Ishikawa (cell line): ENCODE data around the gene DEGS1.

Experiments used
- CEBPB ChIP-seq: IDR thresholded peaks from 2 replicates; pipeline ENCODE4 v1.6.1; 2012
- CREB1 ChIP-seq: IDR thresholded peaks from 2 replicates; pipeline ENCODE4 v1.6.1; 2012; ENCODE audit warnings: low read depth
- EGR1 ChIP-seq: IDR thresholded peaks from 2 replicates; pipeline ENCODE4 v1.6.1; 2012
- EP300 ChIP-seq: IDR thresholded peaks from 2 replicates; pipeline ENCODE4 v1.6.1; 2012; ENCODE audit warnings: borderline replicate concordance
- FOXM1 ChIP-seq: IDR thresholded peaks from 2 replicates; pipeline ENCODE4 v1.6.1; 2012; ENCODE audit warnings: low read depth, borderline replicate concordance
- MAX ChIP-seq: IDR thresholded peaks from 2 replicates; pipeline ENCODE4 v1.6.1; 2012
- NFIC ChIP-seq: IDR thresholded peaks from 2 replicates; pipeline ENCODE4 v1.6.1; 2012
- RAD21 ChIP-seq: IDR thresholded peaks from 2 replicates; pipeline ENCODE4 v1.6.1; 2012; ENCODE audit warnings: low read depth
- REST ChIP-seq: IDR thresholded peaks from 2 replicates; pipeline ENCODE4 v1.6.1; 2012; ENCODE audit warnings: low read depth, mild to moderate bottlenecking
- TAF1 ChIP-seq: IDR thresholded peaks from 2 replicates; pipeline ENCODE4 v1.6.1; 2012; ENCODE audit warnings: low read depth, mild to moderate bottlenecking
- TCF12 ChIP-seq: IDR thresholded peaks from 2 replicates; pipeline ENCODE4 v1.6.1; 2012; ENCODE audit warnings: low read depth
- TEAD4 ChIP-seq: IDR thresholded peaks from 2 replicates; pipeline ENCODE4 v1.6.1; 2012
- USF1 ChIP-seq: IDR thresholded peaks from 2 replicates; pipeline ENCODE4 v1.6.1; 2012
- YY1 ChIP-seq: IDR thresholded peaks from 2 replicates; pipeline ENCODE4 v1.6.1; 2012; ENCODE audit warnings: low read depth
- ZBTB7A ChIP-seq: IDR thresholded peaks from 2 replicates; pipeline ENCODE4 v1.6.1; 2012; ENCODE audit warnings: low read depth

DEGS1 gene

GRCh38 chr1:224175617-224176016 lies 7.4 kb upstream of the DEGS1 start:
- TF ChIP-seq MAX (no peak), REST (no peak), TCF12 (no peak), YY1 (no peak), TEAD4 (no peak), FOXM1 (no peak), TAF1 (no peak), CEBPB (no peak), ZBTB7A (no peak), EGR1 (no peak), USF1 (no peak), RAD21 (no peak), NFIC (no peak), EP300 (no peak), CREB1 (no peak)

DNA sequence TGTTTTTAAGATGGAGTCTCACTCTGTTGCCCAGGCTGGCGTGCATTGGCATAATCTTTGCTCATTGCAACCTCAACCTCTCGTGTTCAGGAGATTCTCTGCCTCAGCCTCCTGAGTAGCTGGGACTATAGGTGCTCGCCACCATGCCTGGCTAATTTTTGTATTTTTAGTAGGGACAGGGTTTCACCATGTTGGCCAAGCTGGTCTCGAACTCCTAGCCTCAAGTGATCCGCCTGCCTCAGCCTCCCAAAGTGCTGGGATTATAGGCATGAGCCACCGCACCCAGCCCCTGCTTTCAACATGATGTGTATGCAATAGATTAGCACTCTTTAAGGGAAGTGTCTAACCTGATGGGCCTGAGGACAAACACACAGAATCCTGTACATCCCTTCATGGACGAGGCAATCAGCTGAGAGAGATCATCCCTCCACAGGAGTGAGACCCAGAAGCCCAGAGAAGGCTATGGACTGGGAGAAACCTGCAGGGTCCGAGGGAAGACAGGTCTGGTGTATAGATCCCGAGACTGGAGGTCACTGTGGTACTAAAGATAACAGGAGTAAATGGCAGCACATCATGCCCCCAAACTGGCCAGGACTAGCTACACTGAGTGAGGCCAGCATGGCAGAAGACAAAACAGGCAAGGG lies 5.6 kb upstream of the DEGS1 start:
- no peak for TF ChIP-seq EGR1
- no peak for TF ChIP-seq YY1
- TF ChIP-seq CEBPB = no peak
- no peak for TF ChIP-seq FOXM1
- no peak for TF ChIP-seq RAD21
- no peak for TF ChIP-seq NFIC
- no peak for TF ChIP-seq REST
- no peak for TF ChIP-seq EP300
- TF ChIP-seq ZBTB7A = no peak
- no peak for TF ChIP-seq MAX
- TF ChIP-seq TAF1 = no peak
- no peak for TF ChIP-seq TEAD4
- TF ChIP-seq TCF12 = no peak
- no peak for TF ChIP-seq USF1
- no peak for TF ChIP-seq CREB1

GRCh38 chr1:224178894-224179293 lies 4.1 kb upstream of the DEGS1 start:
- TF ChIP-seq TAF1 (no peak), USF1 (no peak), CREB1 (no peak), TEAD4 (no peak), RAD21 (no peak), NFIC (no peak), TCF12 (no peak), ZBTB7A (no peak), EGR1 (no peak), FOXM1 (no peak)

- TF ChIP-seq RAD21 (no peak), CREB1 (no peak), TAF1 (no peak), NFIC (no peak), ZBTB7A (no peak), CEBPB (no peak), MAX (no peak), YY1 (no peak), EGR1 (no peak), TCF12 (no peak), USF1 (no peak), FOXM1 (no peak), REST (no peak), EP300 (no peak), TEAD4 (no peak)
Measured at GRCh38 chr1:224180783-224181452, 2.1 kb upstream of the DEGS1 start.
